Prostate gland (tissue), 2 donors: ENCODE results near the gene GBE1. TPM values are rescaled to one million over a fixed set of nuclear protein-coding genes. Genes with fewer than 3 reads are reported as not detected.

Experiments used
- DNase-seq: peaks from one replicate; pipeline ENCODE4 v3.0.0-alpha.2; 2019; ENCODE audit warnings: low spot score
- H3K27ac ChIP-seq, 2 donors: fragments of 200-600 bp; sonication (generic); 2 replicates each; pipeline ENCODE4 v1.5.1; 2017 to 2019
- H3K27me3 ChIP-seq: fragments of 200-600 bp; sonication (generic); replicated peaks from 2 replicates; pipeline ENCODE4 v1.5.1; 2019; ENCODE audit not compliant: insufficient read depth
- H3K36me3 ChIP-seq, 2 donors: fragments of 200-600 bp; sonication (generic); 1 replicate in 1 of 2; 2 replicates in 1 of 2; pipeline versions ENCODE4 v1.5.1 to v1.8.1; 2017 to 2019
- H3K4me1 ChIP-seq: fragments of 200-600 bp; sonication (generic); replicated peaks from 2 replicates; pipeline ENCODE4 v1.5.1; 2019
- H3K4me3 ChIP-seq, 2 donors: fragments of 200-600 bp; sonication (generic); 2 replicates each; pipeline ENCODE4 v1.5.1; 2017 to 2019
- H3K9me3 ChIP-seq: fragments of 200-600 bp; sonication (generic); 2 replicates; pipeline ENCODE4 v1.5.1; 2017
- CTCF ChIP-seq, 4 experiments: fragments of 200-600 bp in 2 of 4; fragments of 450-650 bp in 2 of 4; sonication (generic) in 2 of 4; IDR thresholded peaks; 1 replicate in 3 of 4; 2 replicates in 1 of 4; pipeline ENCODE4 v1.5.1; 2016 to 2019; ENCODE audit warnings: antibody characterized with exemption in 4 of 4, mild to moderate bottlenecking in 2 of 4, moderate library complexity in 2 of 4
- POLR2A ChIP-seq: fragments of 450-650 bp; IDR thresholded peaks from one replicate; pipeline ENCODE4 v1.6.1; 2016; ENCODE audit warnings: antibody characterized with exemption, mild to moderate bottlenecking
- POLR2AphosphoS5 ChIP-seq: sonication (generic); formaldehyde crosslinking; IDR thresholded peaks from one replicate; pipeline ENCODE4 v1.6.1; 2017; ENCODE audit warnings: antibody characterized with exemption
- WGBS: methylation state at CpG from one replicate; pipeline ENCODE4 v1.1.5; 2018; 5-methylcytosine and 5-hydroxymethylcytosine counted together
- intact Hi-C: fragments of 100-400 bp; cut with DNase I; formaldehyde crosslinking; loops from one replicate; pipeline ENCODE4 v1.14.2; 2022
- small RNA-seq, 2 donors: library from RNA; depleted of rRNA; stranded (forward); fragments of <200 nt; gene quantifications; one replicate each; pipeline ENCODE3, GENCODE V24; 2016
- total RNA-seq, 2 donors: library from RNA; depleted of rRNA; stranded (reverse); fragments of >200 nt; gene quantifications; one replicate each; pipeline ENCODE4 v1.1.0, GENCODE V29; 2016

The GBE1 gene
- total RNA-seq, 2 donors from 2014 or later: 15.8 to 18.3 TPM

GRCh38 chr3:81443958-81444357, 317.5 kb downstream of the GBE1 start:
- no peaks in the 10 kb centered on the region for H3K36me3 ChIP-seq
- TF ChIP-seq CTCF (IDR thresholded peaks at IDR 0.05): no peak
- no peak for TF ChIP-seq POLR2A
- TF ChIP-seq POLR2AphosphoS5: no peak
- no peak for DNase-seq
- H3K4me1 ChIP-seq: no peaks in the 10 kb centered on the region
- no peaks in the 10 kb centered on the region for H3K27me3 ChIP-seq
- WGBS: 28% methylated on average over 1 of the region's 1 CpG
- H3K4me3 ChIP-seq: no peak overlapping the region
- H3K27ac ChIP-seq: no peak overlapping the region
- H3K9me3 ChIP-seq: no peaks in the 10 kb centered on the region
- intact Hi-C loops: no loop called here

- H3K27me3 ChIP-seq: no peaks in the 10 kb centered on the region
- H3K9me3 ChIP-seq: no peaks in the 10 kb centered on the region
- H3K36me3 ChIP-seq: no peaks in the 10 kb centered on the region
- TF ChIP-seq POLR2A (no peak), POLR2AphosphoS5 (no peak), CTCF (IDR thresholded peaks at IDR 0.05) (no peak)
- no peak overlapping the region for H3K4me3 ChIP-seq
- intact Hi-C loops: no loop called here
- no peak overlapping the region for H3K27ac ChIP-seq
- 90% methylated on average over 3 of the region's 3 CpGs for WGBS
- H3K4me1 ChIP-seq: no peaks in the 10 kb centered on the region
- DNase-seq: no peak
These were observed 318.0 kb downstream of the GBE1 start for GRCh38 chr3:81443457-81443782.

- Histone ChIP-seq H3K27ac (no peak overlapping the region), H3K4me1 (no peaks in the 10 kb centered on the region), H3K4me3 (no peak overlapping the region), H3K27me3 (no peaks in the 10 kb centered on the region), H3K36me3 (no peaks in the 10 kb centered on the region), H3K9me3 (no peaks in the 10 kb centered on the region)
- DNase-seq: no peak
- 55% methylated on average over 9 of the region's 9 CpGs for WGBS
- TF ChIP-seq POLR2A: no peak
- no peak for TF ChIP-seq POLR2AphosphoS5
- no peak for TF ChIP-seq CTCF (IDR thresholded peaks at IDR 0.05)
- intact Hi-C loops: no loop called here
These were observed 318.5 kb downstream of the GBE1 start for GRCh38 chr3:81442758-81443456.

GRCh38 chr3:81440661-81441060, 320.8 kb downstream of the GBE1 start:
- no peak for TF ChIP-seq CTCF (IDR thresholded peaks at IDR 0.05)
- no peak for TF ChIP-seq POLR2A
- no peak for TF ChIP-seq POLR2AphosphoS5
- Histone ChIP-seq H3K9me3 (no peaks in the 10 kb centered on the region), H3K4me1 (no peaks in the 10 kb centered on the region), H3K36me3 (no peaks in the 10 kb centered on the region), H3K4me3 (no peak overlapping the region), H3K27me3 (no peaks in the 10 kb centered on the region), H3K27ac (no peak overlapping the region)
- no peak for DNase-seq
- intact Hi-C loops: no loop called here
- WGBS: 79% methylated on average over 3 of the region's 3 CpGs

Small RNA genes lying within 50 kb of the gene (small RNA-seq; reads per million reads assigned to genes)
- 0 reads per million in 2 donors for gene AC017015.1
- gene RNU2-28P: 0 to 0.10 reads per million in 2 donors
